Hindlimb muscle (tissue), 1 donor: ENCODE data around the gene IFT81. TPM values are rescaled to one million over a fixed set of nuclear protein-coding genes. Genes with fewer than 3 reads are reported as not detected.
"Not testable (repeated sequence)": the region's sequence is repeated elsewhere in the genome, so short reads cannot be mapped to it uniquely, and the experiment has no call there.

ENCODE experiments used
- DNase-seq: peaks from one replicate; pipeline ENCODE4 v3.0.0-alpha.2; 2013
- polyA plus RNA-seq: library from polyadenylated mRNA; unstranded; fragments of 120-200 nt; gene quantifications from one replicate; pipeline ENCODE4 v1.2.1, GENCODE V29; 2013; ENCODE audit not compliant: insufficient read length

Gene IFT81
- polyA plus RNA-seq, result 13.8 TPM

GRCh38 chr12:110124269-110124995 is at the start of gene IFT81:
Gene IFT81 (plus strand): TSS chr12:110124357. CDS start chr12:110127381, 3,024 bp downstream.
- peak; percentile 95 for DNase-seq

GRCh38 chr12:110075880-110076279 is 48.3 kb upstream of the IFT81 start:
- no peak for DNase-seq

- no peak for DNase-seq
Measured at GRCh38 chr12:110077800-110078199, 46.4 kb upstream of the IFT81 start.

GRCh38 chr12:110079477-110080400 is 44.4 kb upstream of the IFT81 start:
- DNase-seq, result no peak

GRCh38 chr12:110080410-110080809 is 43.7 kb upstream of the IFT81 start:
- no peak for DNase-seq

GRCh38 chr12:110084314-110085015 is 39.7 kb upstream of the IFT81 start:
- no peak for DNase-seq

- not testable (repeated sequence) for DNase-seq
Measured at GRCh38 chr12:110088216-110088615, 35.9 kb upstream of the IFT81 start.

GRCh38 chr12:110088936-110089335 is 35.2 kb upstream of the IFT81 start:
- DNase-seq, result no peak

GRCh38 chr12:110090266-110091135 is 33.7 kb upstream of the IFT81 start:
- no peak for DNase-seq

GRCh38 chr12:110091136-110091711 is 32.9 kb upstream of the IFT81 start:
- DNase-seq, result no peak

GRCh38 chr12:110093631-110094311 is 30.4 kb upstream of the IFT81 start:
- DNase-seq, result no peak

- peak; percentile 77 for DNase-seq
Measured at GRCh38 chr12:110100315-110100970, 23.7 kb upstream of the IFT81 start.

- DNase-seq, result no peak
Measured at GRCh38 chr12:110102255-110102654, 21.9 kb upstream of the IFT81 start.

- peak; percentile 55 for DNase-seq
Measured at GRCh38 chr12:110104188-110105094, 19.7 kb upstream of the IFT81 start.

- DNase-seq, result no peak
Measured at GRCh38 chr12:110105159-110105558, 19.0 kb upstream of the IFT81 start.

- DNase-seq, result no peak
Measured at GRCh38 chr12:110105986-110106385, 18.2 kb upstream of the IFT81 start.

GRCh38 chr12:110107369-110108281 is 16.5 kb upstream of the IFT81 start:
- DNase-seq, result no peak
